ENCODE results near the gene AMZ1.

The AMZ1 gene

DNA sequence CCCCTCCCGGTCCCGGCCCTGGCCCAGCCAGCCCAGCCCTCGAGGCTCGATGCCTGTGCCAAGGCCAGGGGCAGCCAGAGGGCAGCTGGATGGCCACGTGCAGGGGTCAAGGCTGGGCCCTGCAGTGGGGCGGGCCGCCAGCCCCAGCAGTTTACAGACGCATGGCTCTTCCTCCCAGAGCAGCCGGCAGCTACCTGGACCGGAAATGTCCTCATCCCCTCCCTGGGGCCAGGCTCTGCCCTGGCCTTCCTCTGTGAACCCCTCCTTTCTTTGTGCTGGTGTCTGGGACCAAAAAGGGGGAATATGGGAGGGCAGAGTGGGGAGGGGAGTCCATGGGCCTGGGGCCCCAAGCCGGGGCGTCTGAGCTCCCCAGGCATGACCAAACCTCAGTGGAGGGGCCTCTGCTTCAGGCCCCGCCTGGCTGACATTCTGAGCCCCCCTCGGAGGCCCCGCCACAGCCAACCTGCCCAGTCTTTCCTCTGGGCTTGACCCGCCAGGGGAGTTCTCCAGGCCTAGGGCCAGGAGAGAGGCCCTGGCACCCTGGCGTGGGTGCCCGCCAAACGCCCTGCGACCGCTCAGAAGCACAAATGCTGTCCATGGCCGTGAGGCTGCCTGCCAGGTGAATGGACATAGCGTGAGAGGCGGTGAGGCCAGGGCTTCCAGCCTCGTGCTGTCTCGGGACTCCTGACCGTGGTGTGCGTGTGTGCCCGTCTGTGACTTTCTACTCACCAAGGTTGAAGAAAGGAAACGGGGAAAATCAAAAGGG is 24.7 kb upstream of the AMZ1 start:
- Histone ChIP-seq H3K36me3 (replicated peaks; ENCODE audit: low read depth, low read length) (no peaks in the 10 kb centered on the region), H2AFZ (ENCODE audit: low read depth, low read length) (no peak overlapping the region), H4K20me1 (ENCODE audit: insufficient read depth, low read length) (no peaks in the 10 kb centered on the region), H3K9ac (ENCODE audit: low read length) (no peak overlapping the region), H3K4me3 (ENCODE audit: low read length) (no peak overlapping the region), H3K9me3 (ENCODE audit: insufficient read depth, low read length) (no peaks in the 10 kb centered on the region), H3K4me1 (ENCODE audit: low read length) (no peaks in the 10 kb centered on the region), H3K27me3 (ENCODE audit: low read depth, low read length) (no peaks in the 10 kb centered on the region; the same call in 1 of the 2 replicates), H3K79me2 (ENCODE audit: low read length) (no peaks in the 10 kb centered on the region), H3K27ac (ENCODE audit: low read length) (no peak overlapping the region), H3K4me2 (ENCODE audit: low read length) (no peak overlapping the region)
- no peak for TF ChIP-seq EZH2phosphoT487 (IDR thresholded peaks at IDR 0.05; ENCODE audit: low read depth)
- TF ChIP-seq, protein P1, sequence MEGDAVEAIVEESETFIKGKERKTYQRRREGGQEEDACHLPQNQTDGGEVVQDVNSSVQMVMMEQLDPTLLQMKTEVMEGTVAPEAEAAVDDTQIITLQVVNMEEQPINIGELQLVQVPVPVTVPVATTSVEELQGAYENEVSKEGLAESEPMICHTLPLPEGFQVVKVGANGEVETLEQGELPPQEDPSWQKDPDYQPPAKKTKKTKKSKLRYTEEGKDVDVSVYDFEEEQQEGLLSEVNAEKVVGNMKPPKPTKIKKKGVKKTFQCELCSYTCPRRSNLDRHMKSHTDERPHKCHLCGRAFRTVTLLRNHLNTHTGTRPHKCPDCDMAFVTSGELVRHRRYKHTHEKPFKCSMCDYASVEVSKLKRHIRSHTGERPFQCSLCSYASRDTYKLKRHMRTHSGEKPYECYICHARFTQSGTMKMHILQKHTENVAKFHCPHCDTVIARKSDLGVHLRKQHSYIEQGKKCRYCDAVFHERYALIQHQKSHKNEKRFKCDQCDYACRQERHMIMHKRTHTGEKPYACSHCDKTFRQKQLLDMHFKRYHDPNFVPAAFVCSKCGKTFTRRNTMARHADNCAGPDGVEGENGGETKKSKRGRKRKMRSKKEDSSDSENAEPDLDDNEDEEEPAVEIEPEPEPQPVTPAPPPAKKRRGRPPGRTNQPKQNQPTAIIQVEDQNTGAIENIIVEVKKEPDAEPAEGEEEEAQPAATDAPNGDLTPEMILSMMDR (IDR thresholded peaks at IDR 0.05; ENCODE audit: low read depth, low read length): no peak

DNA sequence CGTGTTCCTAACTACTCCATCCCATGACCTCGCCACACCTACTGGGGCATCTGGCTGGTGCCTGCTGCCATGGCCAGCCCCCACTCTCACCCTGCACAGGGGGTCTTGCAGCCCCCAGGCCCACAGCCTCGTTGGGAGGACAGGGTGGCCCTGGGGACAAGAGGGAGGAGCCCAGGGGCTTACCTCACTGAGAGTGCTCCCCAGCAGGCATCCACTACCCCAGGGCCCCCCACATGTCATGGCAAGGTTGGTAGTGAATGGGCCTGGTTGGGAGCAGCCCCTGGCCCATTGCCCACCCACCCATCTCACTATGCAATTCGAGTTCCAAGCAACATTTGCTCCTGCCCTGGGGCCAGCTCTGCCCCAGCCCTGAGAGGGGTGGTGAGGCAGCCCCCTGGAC is 24.0 kb upstream of the AMZ1 start:
- H3K79me2 ChIP-seq (ENCODE audit: low read length): no peaks in the 10 kb centered on the region
- H3K27me3 ChIP-seq (ENCODE audit: low read depth, low read length): no peaks in the 10 kb centered on the region; the same call in 1 of the 2 replicates
- H3K9ac ChIP-seq (ENCODE audit: low read length): no peak overlapping the region
- H3K4me2 ChIP-seq (ENCODE audit: low read length): no peak overlapping the region
- no peak overlapping the region for H3K27ac ChIP-seq (ENCODE audit: low read length)
- TF ChIP-seq, protein P1 (IDR thresholded peaks at IDR 0.05; ENCODE audit: low read depth, low read length): no peak
- TF ChIP-seq EZH2phosphoT487 (IDR thresholded peaks at IDR 0.05; ENCODE audit: low read depth): no peak
- no peak overlapping the region for H2AFZ ChIP-seq (ENCODE audit: low read depth, low read length)
- H4K20me1 ChIP-seq (ENCODE audit: insufficient read depth, low read length): no peaks in the 10 kb centered on the region
- H3K4me1 ChIP-seq (ENCODE audit: low read length): no peaks in the 10 kb centered on the region
- no peak overlapping the region for H3K4me3 ChIP-seq (ENCODE audit: low read length)
- H3K9me3 ChIP-seq (ENCODE audit: insufficient read depth, low read length): no peaks in the 10 kb centered on the region
- no peaks in the 10 kb centered on the region for H3K36me3 ChIP-seq (replicated peaks; ENCODE audit: low read depth, low read length)

DNA sequence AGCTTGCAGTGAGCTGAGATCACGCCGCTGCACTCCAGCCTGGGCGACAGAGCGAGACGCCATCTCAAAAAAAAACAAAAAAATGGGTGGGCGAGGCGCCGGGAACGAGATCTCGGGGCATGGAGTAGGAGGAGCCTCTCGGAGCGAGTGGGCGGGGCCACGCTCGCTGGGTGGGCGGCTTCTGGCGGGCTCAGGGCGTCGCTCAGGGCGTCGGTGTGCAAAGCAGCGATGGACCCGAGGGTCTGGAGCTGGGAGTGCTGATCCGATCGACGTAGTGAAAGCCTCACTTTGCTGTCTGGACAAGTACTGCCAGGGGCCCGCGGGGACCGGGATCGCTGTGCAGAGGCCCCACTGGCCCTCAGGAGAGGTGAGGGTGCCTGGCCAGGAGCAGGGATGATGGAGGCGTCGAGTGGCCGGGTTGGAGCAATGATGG is 22.6 kb upstream of the AMZ1 start:
- H3K4me3 ChIP-seq (ENCODE audit: low read length): no peak overlapping the region
- H2AFZ ChIP-seq (ENCODE audit: low read depth, low read length): no peak overlapping the region
- H3K4me1 ChIP-seq (ENCODE audit: low read length): no peaks in the 10 kb centered on the region
- H3K4me2 ChIP-seq (ENCODE audit: low read length): no peak overlapping the region
- no peak overlapping the region for H3K27ac ChIP-seq (ENCODE audit: low read length)
- H3K36me3 ChIP-seq (replicated peaks; ENCODE audit: low read depth, low read length): no peaks in the 10 kb centered on the region
- no peak overlapping the region for H3K9ac ChIP-seq (ENCODE audit: low read length)
- TF ChIP-seq, protein P1 (IDR thresholded peaks at IDR 0.05; ENCODE audit: low read depth, low read length): no peak
- no peak for TF ChIP-seq EZH2phosphoT487 (IDR thresholded peaks at IDR 0.05; ENCODE audit: low read depth)
- no peaks in the 10 kb centered on the region; the same call in 1 of the 2 replicates for H3K27me3 ChIP-seq (ENCODE audit: low read depth, low read length)
- H4K20me1 ChIP-seq (ENCODE audit: insufficient read depth, low read length): no peaks in the 10 kb centered on the region
- H3K9me3 ChIP-seq (ENCODE audit: insufficient read depth, low read length): no peaks in the 10 kb centered on the region
- no peaks in the 10 kb centered on the region for H3K79me2 ChIP-seq (ENCODE audit: low read length)

DNA sequence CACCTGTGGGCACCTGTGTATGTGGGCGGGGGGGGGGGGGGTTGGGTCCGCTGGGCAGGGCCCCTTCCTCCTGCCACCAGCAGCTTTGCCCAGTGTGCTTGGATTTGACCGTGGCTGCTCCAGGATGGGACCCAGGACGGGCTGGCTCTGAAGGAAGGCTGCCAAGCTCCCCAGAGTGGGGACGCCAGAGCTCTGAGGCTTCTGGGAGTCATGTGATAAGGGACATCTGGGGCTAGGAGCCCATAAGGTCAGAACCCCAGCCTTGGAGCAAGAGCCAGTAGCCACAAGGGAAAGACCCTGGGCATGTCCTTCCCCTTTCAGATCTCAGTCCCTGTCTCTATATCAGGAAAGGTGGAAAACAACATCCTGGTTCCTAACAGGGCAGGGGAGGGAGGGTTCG is 21.8 kb upstream of the AMZ1 start:
- no peak overlapping the region for H3K27ac ChIP-seq (ENCODE audit: low read length)
- H3K4me3 ChIP-seq (ENCODE audit: low read length): no peak overlapping the region
- H3K9me3 ChIP-seq (ENCODE audit: insufficient read depth, low read length): no peaks in the 10 kb centered on the region
- no peaks in the 10 kb centered on the region for H3K36me3 ChIP-seq (replicated peaks; ENCODE audit: low read depth, low read length)
- H2AFZ ChIP-seq (ENCODE audit: low read depth, low read length): no peak overlapping the region
- no peaks in the 10 kb centered on the region; the same call in 1 of the 2 replicates for H3K27me3 ChIP-seq (ENCODE audit: low read depth, low read length)
- peaks cover 4% of the 10 kb centered on the region; the same call in 1 of the 2 replicates for H3K4me1 ChIP-seq (ENCODE audit: low read length)
- no peak overlapping the region for H3K4me2 ChIP-seq (ENCODE audit: low read length)
- no peaks in the 10 kb centered on the region for H3K79me2 ChIP-seq (ENCODE audit: low read length)
- TF ChIP-seq EZH2phosphoT487 (IDR thresholded peaks at IDR 0.05; ENCODE audit: low read depth): no peak
- TF ChIP-seq, protein P1 (IDR thresholded peaks at IDR 0.05; ENCODE audit: low read depth, low read length): no peak
- H3K9ac ChIP-seq (ENCODE audit: low read length): no peak overlapping the region
- H4K20me1 ChIP-seq (ENCODE audit: insufficient read depth, low read length): no peaks in the 10 kb centered on the region
